Osteoblast (primary cell): Measurements from ENCODE around the gene PTOV1. TPM values are rescaled to one million over a fixed set of nuclear protein-coding genes. Genes with fewer than 3 reads are reported as not detected.

ENCODE experiments used
- DNase-seq: peaks from one replicate; pipeline ENCODE4 v3.0.0; 2011; ENCODE audit warnings: low spot score, mixed read lengths; ENCODE audit not compliant: insufficient read length; ENCODE audit errors: missing footprints
- H2AFZ ChIP-seq: 2 replicates; pipeline ENCODE4 v1.6.0; 2011; ENCODE audit warnings: mild to moderate bottlenecking, low read length
- H3K27ac ChIP-seq: 2 replicates; pipeline ENCODE4 v1.5.1; 2011; ENCODE audit warnings: mild to moderate bottlenecking, low read depth, low read length, moderate library complexity
- H3K27me3 ChIP-seq: 2 replicates; pipeline ENCODE4 v1.6.0; 2012; ENCODE audit warnings: mild to moderate bottlenecking, control low read depth, inconsistent platforms, low read length, moderate library complexity; ENCODE audit not compliant: insufficient read depth
- H3K36me3 ChIP-seq: 2 replicates; pipeline ENCODE4 v1.5.1; 2011; ENCODE audit warnings: mild to moderate bottlenecking, low read length, control low read depth, moderate library complexity; ENCODE audit not compliant: insufficient read depth
- H3K4me1 ChIP-seq: 2 replicates; pipeline ENCODE4 v1.5.1; 2011; ENCODE audit warnings: mild to moderate bottlenecking, low read length, control low read depth, moderate library complexity; ENCODE audit not compliant: insufficient read depth
- H3K4me2 ChIP-seq: 2 replicates; pipeline ENCODE4 v1.6.0; 2011; ENCODE audit warnings: mild to moderate bottlenecking, low read length; ENCODE audit not compliant: insufficient read depth
- H3K4me3 ChIP-seq: fragments of 200-600 bp; sonication (generic); 3 replicates; pipeline ENCODE4 v1.5.1; 2012; ENCODE audit warnings: mild to moderate bottlenecking, low read length, inconsistent platforms; ENCODE audit not compliant: insufficient read depth
- H3K79me2 ChIP-seq: 2 replicates; pipeline ENCODE4 v1.6.0; 2012; ENCODE audit warnings: mild to moderate bottlenecking, low read length, control low read depth, inconsistent platforms; ENCODE audit not compliant: insufficient read depth
- H3K9me3 ChIP-seq: 2 replicates; pipeline ENCODE4 v1.5.1; 2011; ENCODE audit warnings: low read depth, low read length, control low read depth
- H4K20me1 ChIP-seq: 2 replicates; pipeline ENCODE4 v1.6.0; 2012; ENCODE audit warnings: mild to moderate bottlenecking, low read length, control low read depth; ENCODE audit not compliant: insufficient read depth
- CTCF ChIP-seq: IDR thresholded peaks from 2 replicates; pipeline ENCODE4 v1.5.1; 2011; ENCODE audit warnings: mild to moderate bottlenecking, low read depth, low read length, moderate library complexity; ENCODE audit errors: extremely low read depth
- total RNA-seq: library from RNA; depleted of rRNA; stranded (reverse); fragments of >200 nt; gene quantifications from 2 replicates; pipeline ENCODE4 v1.2.3, GENCODE V29; 2012

The PTOV1 gene
- total RNA-seq, 1 donor = 39.4 TPM

- no peak for TF ChIP-seq CTCF
- no peak overlapping the region for H3K4me2 ChIP-seq
- peaks cover 3% of the 10 kb centered on the region for H4K20me1 ChIP-seq
- no peak overlapping the region for H3K4me3 ChIP-seq
- no peak for DNase-seq
- no peaks in the 10 kb centered on the region for H3K79me2 ChIP-seq
- H3K27me3 ChIP-seq = peaks cover 9% of the 10 kb centered on the region
- H3K9me3 ChIP-seq = no peaks in the 10 kb centered on the region
- peaks cover 6% of the 10 kb centered on the region for H3K36me3 ChIP-seq
- no peak overlapping the region for H2AFZ ChIP-seq
- peaks cover 5% of the 10 kb centered on the region for H3K4me1 ChIP-seq
- H3K27ac ChIP-seq = no peak overlapping the region
Measured at GRCh38 chr19:49889038-49889686, 38.2 kb downstream of the PTOV1 start.

- H3K36me3 ChIP-seq = peaks cover 2% of the 10 kb centered on the region
- no peaks in the 10 kb centered on the region for H3K9me3 ChIP-seq
- peaks cover 9% of the 10 kb centered on the region for H3K27me3 ChIP-seq
- peak; percentile 70 for TF ChIP-seq CTCF
- no peak overlapping the region for H3K27ac ChIP-seq
- peak overlapping the region; percentile 61 for H3K4me2 ChIP-seq
- peak; percentile 97 for DNase-seq
- peak overlapping the region; percentile 47 for H2AFZ ChIP-seq
- peaks cover 5% of the 10 kb centered on the region for H3K4me1 ChIP-seq
- peaks cover 3% of the 10 kb centered on the region for H4K20me1 ChIP-seq
- peak overlapping the region; percentile 49 for H3K4me3 ChIP-seq
- no peaks in the 10 kb centered on the region for H3K79me2 ChIP-seq
Measured at GRCh38 chr19:49889687-49890348, 38.9 kb downstream of the PTOV1 start.

GRCh38 chr19:49890349-49891311, 39.7 kb downstream of the PTOV1 start:
- Histone ChIP-seq H3K79me2 (no peaks in the 10 kb centered on the region), H2AFZ (peak overlapping the region; percentile 47), H3K4me2 (peak overlapping the region; percentile 61), H3K36me3 (no peaks in the 10 kb centered on the region), H3K27ac (no peak overlapping the region), H3K27me3 (peaks cover 9% of the 10 kb centered on the region), H3K4me3 (peak overlapping the region; percentile 49), H3K9me3 (no peaks in the 10 kb centered on the region), H4K20me1 (peaks cover 3% of the 10 kb centered on the region), H3K4me1 (peaks cover 5% of the 10 kb centered on the region)
- no peak for DNase-seq
- TF ChIP-seq CTCF = no peak
